Endothelial cell of umbilical vein (primary cell): Measurements from ENCODE around the gene MYO1E. TPM values are rescaled to one million over a fixed set of nuclear protein-coding genes. Genes with fewer than 3 reads are reported as not detected.
A peak's percentile ranks its signal among the peaks of the same experiment; 100 is the strongest.

Source experiments
- BruUV-seq: library from RNA; stranded (reverse); fragments of 400-500 nt; replicated peaks from 2 replicates; lab custom pipeline; 2021; lab: Mats Ljungman, UMichigan
- CTCF ChIA-PET: fragments of 300-600, 350-600 bp; sonication (Branson Sonifier 250); formaldehyde crosslinking; loops from one replicate; lab custom pipeline; 2021; ENCODE audit warnings: antibody characterized with exemption, inconsistent platforms; lab: Charles Lee
- POLR2A ChIA-PET: fragments of 300-600, 350-600 bp; sonication (Branson Sonifier 250); formaldehyde crosslinking; loops from one replicate; lab custom pipeline; 2021; ENCODE audit warnings: antibody characterized with exemption, inconsistent platforms; lab: Charles Lee
- DNase-seq: peaks from one replicate; pipeline ENCODE4 v3.0.0-alpha.2; 2011; ENCODE audit warnings: low read depth, low spot score
- FAIRE-seq: peaks from 2 replicates; lab custom pipeline; 2011; peaks lifted over from hg19 to GRCh38; lab: Jason Lieb, UNC
- H2AFZ ChIP-seq: 2 replicates; pipeline ENCODE4 v1.6.0; 2012; ENCODE audit warnings: low read depth, low read length, control low read depth, inconsistent platforms
- H3K27ac ChIP-seq: 2 replicates; pipeline ENCODE4 v1.5.1; 2011; ENCODE audit warnings: low read depth, mild to moderate bottlenecking, control low read depth, low read length, moderate library complexity; ENCODE audit not compliant: insufficient read depth
- H3K27me3 ChIP-seq, 2 experiments: 2 replicates each; pipeline versions ENCODE4 v1.6.0 to v1.6.1; 2011; ENCODE audit warnings: low read length in 2 of 2, mixed read lengths in 1 of 2; ENCODE audit not compliant: control insufficient read depth in 2 of 2, insufficient read depth in 2 of 2
- H3K36me3 ChIP-seq, 2 experiments: 2 replicates in 1 of 2; 3 replicates in 1 of 2; pipeline ENCODE4 v1.5.1; 2011; ENCODE audit warnings: low read length in 2 of 2, mild to moderate bottlenecking in 1 of 2, moderate library complexity in 1 of 2; ENCODE audit not compliant: control insufficient read depth in 2 of 2, insufficient read depth in 2 of 2; ENCODE audit errors: extremely low read depth in 1 of 2
- H3K4me1 ChIP-seq: 3 replicates; pipeline ENCODE4 v1.5.1; 2011; ENCODE audit warnings: mild to moderate bottlenecking, low read length; ENCODE audit not compliant: control insufficient read depth, insufficient read depth; ENCODE audit errors: extremely low read depth
- H3K4me2 ChIP-seq: 2 replicates; pipeline ENCODE4 v1.6.1; 2011; ENCODE audit warnings: low read length, control low read depth, mixed read lengths; ENCODE audit not compliant: insufficient read depth
- H3K4me3 ChIP-seq, 3 experiments: fragments of 200-600 bp in 1 of 3; sonication (generic), shearing (Covaris generic) in 1 of 3; replicated peaks in 1 of 3; 2 replicates each; pipeline ENCODE4 v1.5.1; 2011 to 2016; ENCODE audit warnings: control low read depth in 3 of 3, low read length in 3 of 3, mild to moderate bottlenecking in 2 of 3, inconsistent platforms in 1 of 3, low read depth in 1 of 3, moderate library complexity in 1 of 3; ENCODE audit not compliant: insufficient read depth in 1 of 3
- H3K79me2 ChIP-seq: 2 replicates; pipeline ENCODE4 v1.6.0; 2012; ENCODE audit warnings: low read length, inconsistent platforms; ENCODE audit not compliant: control insufficient read depth, insufficient read depth
- H3K9ac ChIP-seq: replicated peaks from 2 replicates; pipeline ENCODE3; 2011; ENCODE audit warnings: low read length, control low read depth; ENCODE audit not compliant: insufficient read depth; ENCODE audit errors: extremely low read depth
- H3K9me1 ChIP-seq: replicated peaks from 3 replicates; pipeline ENCODE4 v1.6.0; 2011; ENCODE audit warnings: mild to moderate bottlenecking, low read length; ENCODE audit not compliant: control insufficient read depth, insufficient read depth; ENCODE audit errors: extremely low read depth
- H3K9me3 ChIP-seq: replicated peaks from 2 replicates; pipeline ENCODE4 v1.5.1; 2012; ENCODE audit warnings: low read length, inconsistent platforms; ENCODE audit not compliant: control insufficient read depth, insufficient read depth
- H4K20me1 ChIP-seq: replicated peaks from 2 replicates; pipeline ENCODE3; 2011; ENCODE audit warnings: mild to moderate bottlenecking, low read length; ENCODE audit not compliant: control insufficient read depth, insufficient read depth; ENCODE audit errors: extremely low read depth
- FOS ChIP-seq: IDR thresholded peaks from 2 replicates; pipeline ENCODE4 v1.6.1; 2011; ENCODE audit warnings: mild to moderate bottlenecking, low read length, moderate library complexity, borderline replicate concordance; ENCODE audit not compliant: insufficient read depth
- JUN ChIP-seq: IDR thresholded peaks from 2 replicates; pipeline ENCODE4 v1.6.1; 2011; ENCODE audit warnings: borderline replicate concordance, low read depth; ENCODE audit not compliant: insufficient read length, insufficient read depth
- MYC ChIP-seq: IDR thresholded peaks from one replicate; pipeline ENCODE4 v1.6.1; 2011; ENCODE audit warnings: mild to moderate bottlenecking, low read depth, low read length
- POLR2AphosphoS5 ChIP-seq: IDR thresholded peaks from 2 replicates; pipeline ENCODE4 v1.6.1; 2012; ENCODE audit warnings: low read depth, mild to moderate bottlenecking, control low read depth, low read length, moderate library complexity; ENCODE audit not compliant: insufficient read depth
- dilution Hi-C: fragments of 300-500 bp; cut with MboI; formaldehyde crosslinking; loops from one replicate; pipeline ENCODE4 v1.15.0; 2019; ENCODE audit warnings: low sequenced_read_pairs; ENCODE audit not compliant: extremely low pct_ligation_motif_present
- intact Hi-C: fragments of 100-400 bp; cut with micrococcal nuclease; formaldehyde crosslinking; loops from one replicate; pipeline ENCODE4 v1.10.0; 2022
- polyA plus RNA-seq, 4 experiments: library from polyadenylated mRNA; depleted of rRNA in 3 of 4; stranded (reverse) in 3 of 4; unstranded in 1 of 4; fragments of >200 nt; gene quantifications; 2 replicates each; pipeline versions ENCODE4 v1.2.1 to v1.2.3, GENCODE V29; 2011 to 2012; ENCODE audit warnings: missing spikeins in 1 of 4
- total RNA-seq: library from RNA; stranded (reverse); gene quantifications from 2 replicates; pipeline ENCODE4 v1.2.3, GENCODE V29; 2021

Gene MYO1E
- total and polyA plus RNA-seq, 2 donors (not counting 3 experiments of a cell fraction or from before 2014, with no cell fraction given): 31.6 to 218 TPM

DNA sequence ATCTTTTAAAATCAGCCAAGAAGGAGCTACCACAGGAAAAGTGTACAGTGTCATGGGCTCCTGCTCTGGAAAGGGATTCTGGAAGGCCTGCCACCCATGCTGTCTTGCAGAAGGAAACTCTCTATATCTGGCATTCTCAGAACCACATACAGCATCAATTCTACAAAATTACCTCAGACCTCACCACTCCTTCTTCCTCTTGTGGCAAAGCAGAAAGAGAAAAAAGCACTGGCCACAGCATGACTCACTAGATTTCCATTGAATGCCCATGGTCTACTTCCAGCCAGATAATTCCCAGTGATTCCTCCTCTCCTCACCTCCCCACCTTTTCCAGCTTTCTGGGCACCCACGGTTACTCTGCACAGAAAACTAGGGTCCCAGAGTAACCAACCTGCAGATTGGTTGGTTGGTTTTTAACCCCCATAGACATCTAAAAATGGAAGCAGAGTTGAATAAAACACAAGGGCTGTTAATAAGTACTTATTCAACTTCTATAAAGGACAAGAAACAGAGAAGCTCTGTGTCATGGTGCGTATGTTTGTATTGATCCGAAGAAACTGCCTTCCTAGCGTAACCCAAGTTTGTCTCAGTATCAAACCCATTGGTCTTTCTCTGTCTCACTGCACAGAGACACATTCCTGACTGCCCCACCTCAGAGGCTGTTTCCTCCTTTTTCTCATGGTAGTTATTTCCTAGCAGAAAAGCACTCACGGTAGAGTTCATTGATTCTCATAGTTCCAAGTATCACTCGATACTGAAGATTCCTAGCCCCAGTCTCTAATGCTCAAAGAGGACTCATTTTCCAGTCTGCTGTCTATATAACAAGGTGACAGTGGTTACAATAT is 98.3 kb downstream of the MYO1E start:
- CTCF ChIA-PET: no interaction called here
- no peak for FAIRE-seq
- dilution Hi-C loops: no loop called here
- Histone ChIP-seq H3K9me3 (no peaks in the 10 kb centered on the region), H4K20me1 (no peaks in the 10 kb centered on the region), H3K9me1 (no peaks in the 10 kb centered on the region), H2AFZ (no peak overlapping the region), H3K4me2 (no peak overlapping the region), H3K27ac (no peak overlapping the region), H3K79me2 (peaks cover 45% of the 10 kb centered on the region), H3K27me3 (no peaks in the 10 kb centered on the region), H3K4me3 (no peak overlapping the region), H3K4me1 (peaks cover 24% of the 10 kb centered on the region), H3K9ac (no peak overlapping the region), H3K36me3 (no peaks in the 10 kb centered on the region)
- peak; percentile 48 for DNase-seq
- BruUV-seq: no TSS peak
- TF ChIP-seq MYC: no peak
- TF ChIP-seq POLR2AphosphoS5: no peak
- TF ChIP-seq FOS: peak; percentile 71
- peak; percentile 26 for TF ChIP-seq JUN
- intact Hi-C loops: no loop called here
- POLR2A ChIA-PET: no interaction called here

DNA sequence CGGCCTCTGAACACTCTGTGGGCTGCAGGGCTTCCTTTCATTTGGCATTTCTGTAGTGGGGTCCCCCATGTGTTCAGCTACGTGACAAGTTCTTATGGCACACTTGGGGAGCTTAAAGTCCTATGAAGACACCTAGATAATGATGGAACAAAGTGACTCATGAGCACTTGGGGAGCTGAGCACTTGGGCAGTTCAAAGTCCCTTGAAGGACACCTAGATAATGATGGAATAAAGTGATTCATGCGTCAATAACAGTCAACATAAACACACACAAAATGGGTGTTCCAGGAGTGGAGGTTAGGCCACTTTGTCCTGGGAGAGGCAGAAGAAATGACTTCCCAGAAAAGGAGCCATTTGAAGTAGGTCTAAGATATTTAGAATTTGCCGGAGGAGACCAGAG is 99.4 kb downstream of the MYO1E start:
- no TSS peak for BruUV-seq
- Histone ChIP-seq H3K4me1 (peaks cover 29% of the 10 kb centered on the region), H3K79me2 (peaks cover 37% of the 10 kb centered on the region), H3K9me1 (no peaks in the 10 kb centered on the region), H3K27me3 (no peaks in the 10 kb centered on the region), H3K27ac (no peak overlapping the region), H3K4me3 (no peak overlapping the region), H4K20me1 (no peaks in the 10 kb centered on the region), H2AFZ (no peak overlapping the region), H3K4me2 (no peak overlapping the region), H3K9me3 (no peaks in the 10 kb centered on the region), H3K9ac (no peak overlapping the region), H3K36me3 (no peaks in the 10 kb centered on the region)
- FAIRE-seq: no peak
- dilution Hi-C loops (no loop called here), intact Hi-C loops (no loop called here)
- TF ChIP-seq MYC: no peak
- CTCF ChIA-PET: no interaction called here
- DNase-seq: no peak
- POLR2A ChIA-PET: no interaction called here
